ENCODE data around the gene TAS1R3.
A peak's percentile ranks its signal among the peaks of the same experiment; 100 is the strongest.

TAS1R3 gene

DNA sequence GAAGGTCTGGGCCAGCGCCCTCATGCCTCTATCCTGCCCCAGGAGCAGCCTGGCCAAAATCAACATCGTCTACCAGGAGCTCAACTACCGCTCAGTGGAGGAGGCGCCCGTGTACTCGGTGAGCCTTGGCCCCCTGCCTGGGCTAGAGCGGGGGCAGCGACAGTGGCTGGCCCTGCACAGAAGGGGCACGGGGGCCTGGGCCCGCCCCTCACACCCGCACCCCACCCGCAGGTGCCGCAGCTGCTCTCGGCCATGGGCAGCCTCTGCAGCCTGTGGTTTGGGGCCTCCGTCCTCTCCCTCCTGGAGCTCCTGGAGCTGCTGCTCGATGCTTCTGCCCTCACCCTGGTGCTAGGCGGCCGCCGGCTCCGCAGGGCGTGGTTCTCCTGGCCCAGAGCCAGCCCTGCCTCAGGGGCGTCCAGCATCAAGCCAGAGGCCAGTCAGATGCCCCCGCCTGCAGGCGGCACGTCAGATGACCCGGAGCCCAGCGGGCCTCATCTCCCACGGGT, 40.0 kb upstream of the TAS1R3 start:
- Histone ChIP-seq H3K9me3 (ENCODE audit: insufficient read depth, low read length) (no peaks in the 10 kb centered on the region), H2AFZ (ENCODE audit: low read depth, low read length) (no peak overlapping the region), H3K27me3 (ENCODE audit: low read depth, low read length) (no peaks in the 10 kb centered on the region), H4K20me1 (ENCODE audit: insufficient read depth, low read length) (no peaks in the 10 kb centered on the region), H3K9ac (ENCODE audit: low read length) (no peak overlapping the region), H3K36me3 (replicated peaks; ENCODE audit: low read depth, low read length) (no peaks in the 10 kb centered on the region), H3K79me2 (ENCODE audit: low read length) (no peaks in the 10 kb centered on the region), H3K4me3 (ENCODE audit: low read length) (no peak overlapping the region), H3K4me2 (ENCODE audit: low read length) (no peak overlapping the region), H3K4me1 (ENCODE audit: low read length) (no peaks in the 10 kb centered on the region), H3K27ac (ENCODE audit: low read length) (no peak overlapping the region)
- TF ChIP-seq CTCF (IDR thresholded peaks at IDR 0.05; ENCODE audit: low read depth, low read length) (no peak), EZH2phosphoT487 (IDR thresholded peaks at IDR 0.05; ENCODE audit: low read depth) (no peak)

GRCh38 chr1:1291548-1292441, 39.3 kb upstream of the TAS1R3 start:
- H3K9ac ChIP-seq (ENCODE audit: low read length): no peak overlapping the region
- no peak overlapping the region for H3K4me2 ChIP-seq (ENCODE audit: low read length)
- no peak overlapping the region for H3K4me3 ChIP-seq (ENCODE audit: low read length)
- no peaks in the 10 kb centered on the region for H3K36me3 ChIP-seq (replicated peaks; ENCODE audit: low read depth, low read length)
- H3K79me2 ChIP-seq (ENCODE audit: low read length): no peaks in the 10 kb centered on the region
- no peak for TF ChIP-seq EZH2phosphoT487 (IDR thresholded peaks at IDR 0.05; ENCODE audit: low read depth)
- TF ChIP-seq CTCF (IDR thresholded peaks at IDR 0.05; ENCODE audit: low read depth, low read length): peak; percentile 62
- no peaks in the 10 kb centered on the region for H3K4me1 ChIP-seq (ENCODE audit: low read length)
- no peak overlapping the region for H3K27ac ChIP-seq (ENCODE audit: low read length)
- no peaks in the 10 kb centered on the region for H3K27me3 ChIP-seq (ENCODE audit: low read depth, low read length)
- no peaks in the 10 kb centered on the region for H3K9me3 ChIP-seq (ENCODE audit: insufficient read depth, low read length)
- no peak overlapping the region for H2AFZ ChIP-seq (ENCODE audit: low read depth, low read length)
- H4K20me1 ChIP-seq (ENCODE audit: insufficient read depth, low read length): no peaks in the 10 kb centered on the region

- no peaks in the 10 kb centered on the region for H3K4me1 ChIP-seq (ENCODE audit: low read length)
- H3K4me2 ChIP-seq (ENCODE audit: low read length): no peak overlapping the region
- TF ChIP-seq EZH2phosphoT487 (IDR thresholded peaks at IDR 0.05; ENCODE audit: low read depth): no peak
- no peak for TF ChIP-seq CTCF (IDR thresholded peaks at IDR 0.05; ENCODE audit: low read depth, low read length)
Measured at GRCh38 chr1:1292442-1292779, 38.7 kb upstream of the TAS1R3 start.

GRCh38 chr1:1292851-1293250, 38.2 kb upstream of the TAS1R3 start:
- Histone ChIP-seq H3K9ac (ENCODE audit: low read length) (no peak overlapping the region), H3K4me1 (ENCODE audit: low read length) (no peaks in the 10 kb centered on the region), H3K4me3 (ENCODE audit: low read length) (no peak overlapping the region), H3K36me3 (replicated peaks; ENCODE audit: low read depth, low read length) (no peaks in the 10 kb centered on the region), H3K79me2 (ENCODE audit: low read length) (no peaks in the 10 kb centered on the region), H3K4me2 (ENCODE audit: low read length) (no peak overlapping the region), H3K9me3 (ENCODE audit: insufficient read depth, low read length) (no peaks in the 10 kb centered on the region), H2AFZ (ENCODE audit: low read depth, low read length) (no peak overlapping the region), H3K27ac (ENCODE audit: low read length) (no peak overlapping the region), H4K20me1 (ENCODE audit: insufficient read depth, low read length) (no peaks in the 10 kb centered on the region), H3K27me3 (ENCODE audit: low read depth, low read length) (no peaks in the 10 kb centered on the region)
- TF ChIP-seq EZH2phosphoT487 (IDR thresholded peaks at IDR 0.05; ENCODE audit: low read depth): no peak
- TF ChIP-seq CTCF (IDR thresholded peaks at IDR 0.05; ENCODE audit: low read depth, low read length): no peak

More at GRCh38 chr1:1292442-1292779, 38.7 kb upstream of the TAS1R3 start:
- Histone ChIP-seq H4K20me1 (ENCODE audit: insufficient read depth, low read length) (no peaks in the 10 kb centered on the region), H2AFZ (ENCODE audit: low read depth, low read length) (no peak overlapping the region), H3K4me3 (ENCODE audit: low read length) (no peak overlapping the region), H3K9ac (ENCODE audit: low read length) (no peak overlapping the region), H3K36me3 (replicated peaks; ENCODE audit: low read depth, low read length) (no peaks in the 10 kb centered on the region), H3K27me3 (ENCODE audit: low read depth, low read length) (no peaks in the 10 kb centered on the region), H3K79me2 (ENCODE audit: low read length) (no peaks in the 10 kb centered on the region), H3K27ac (ENCODE audit: low read length) (no peak overlapping the region), H3K9me3 (ENCODE audit: insufficient read depth, low read length) (no peaks in the 10 kb centered on the region)

Measured in OCI-LY3 (cell line).